Stomach (tissue), 9 donors: ENCODE data around the gene TMEM80. TPM values are rescaled to one million over a fixed set of nuclear protein-coding genes. Genes with fewer than 3 reads are reported as not detected.
A peak's percentile ranks its signal among the peaks of the same experiment; 100 is the strongest.
"Not testable (repeated sequence)": the region's sequence is repeated elsewhere in the genome, so short reads cannot be mapped to it uniquely, and the experiment has no call there.

Experiments
- DNase-seq, 2 donors: peaks; one replicate each; pipeline versions ENCODE4 v3.0.0 to v3.0.0-alpha.2; 2013 to 2019
- H3K27ac ChIP-seq, 5 donors: fragments of 200-600 bp in 4 of 5; sonication (generic) in 4 of 5; one replicate each; pipeline ENCODE4 v1.5.1; 2013 to 2019; ENCODE audit warnings: mild to moderate bottlenecking in 1 of 5, moderate library complexity in 1 of 5
- H3K27me3 ChIP-seq, 3 donors: fragments of 200-600 bp; sonication (generic); one replicate each; pipeline ENCODE4 v1.5.1; 2017 to 2019; ENCODE audit warnings: mixed run types in 1 of 3
- H3K36me3 ChIP-seq, 4 donors: fragments of 200-600 bp; sonication (generic); 1 replicate in 3 of 4; 2 replicates in 1 of 4; pipeline ENCODE4 v1.5.1; 2016 to 2019
- H3K4me1 ChIP-seq, 4 donors: fragments of 200-600 bp; sonication (generic); one replicate each; pipeline ENCODE4 v1.5.1; 2016 to 2019
- H3K4me3 ChIP-seq, 4 donors: fragments of 200-600 bp; sonication (generic) in 3 of 4; one replicate each; pipeline ENCODE4 v1.5.1; 2016 to 2019; ENCODE audit warnings: mild to moderate bottlenecking in 1 of 4
- H3K9me3 ChIP-seq, 4 donors: fragments of 200-600 bp; sonication (generic); one replicate each; pipeline ENCODE4 v1.5.1; 2016 to 2019
- CTCF ChIP-seq, 7 experiments: fragments of 450-650 bp in 4 of 7; fragments of 200-600 bp in 3 of 7; sonication (generic) in 3 of 7; IDR thresholded peaks; one replicate each; pipeline ENCODE4 v1.5.1; 2016 to 2019; ENCODE audit warnings: antibody characterized with exemption in 7 of 7, control low read depth in 2 of 7, mild to moderate bottlenecking in 1 of 7
- EP300 ChIP-seq: sonication (generic); formaldehyde crosslinking; IDR thresholded peaks from one replicate; pipeline ENCODE4 v1.6.1; 2017; ENCODE audit warnings: antibody characterized with exemption
- POLR2A ChIP-seq, 4 donors: fragments of 450-650 bp; IDR thresholded peaks; one replicate each; pipeline ENCODE4 v1.6.1; 2016; ENCODE audit warnings: antibody characterized with exemption in 4 of 4, control low read depth in 2 of 4, mild to moderate bottlenecking in 1 of 4, moderate library complexity in 1 of 4
- POLR2AphosphoS5 ChIP-seq, 3 donors: sonication (generic); formaldehyde crosslinking; IDR thresholded peaks; one replicate each; pipeline ENCODE4 v1.6.1; 2016; ENCODE audit warnings: antibody characterized with exemption in 3 of 3
- WGBS, 5 donors: extraction: QIAGEN DNeasy Blood & Tissue Kit in 3 of 5; methylation state at CpG; one replicate each; pipeline versions ENCODE4 v1.1.5 to v1.1.7; 2013 to 2018; 5-methylcytosine and 5-hydroxymethylcytosine counted together
- intact Hi-C: fragments of 100-400 bp; cut with DNase I; formaldehyde crosslinking; loops from one replicate; pipeline ENCODE4 v1.15.1; 2023; ENCODE audit warnings: low total_unique reads
- polyA plus RNA-seq, 3 donors: library from polyadenylated mRNA; stranded (reverse); fragments of 200-250 nt; gene quantifications; one replicate each; pipeline ENCODE4 v1.2.3, GENCODE V29; 2013
- total RNA-seq, 5 donors: library from RNA; depleted of rRNA; stranded (reverse); fragments of >200 nt; gene quantifications; one replicate each; pipeline versions ENCODE4 v1.1.0 to v1.2.3, GENCODE V29; 2014 to 2016
- donor health status: healthy with polysubstance abuse.
- donor health status: Bipolar disorder and iron deficiency.
- donor health status: healthy.

Gene TMEM80
- total and polyA plus RNA-seq, 8 donors, result 4.9 to 46.5 (median 19.8) TPM

DNA sequence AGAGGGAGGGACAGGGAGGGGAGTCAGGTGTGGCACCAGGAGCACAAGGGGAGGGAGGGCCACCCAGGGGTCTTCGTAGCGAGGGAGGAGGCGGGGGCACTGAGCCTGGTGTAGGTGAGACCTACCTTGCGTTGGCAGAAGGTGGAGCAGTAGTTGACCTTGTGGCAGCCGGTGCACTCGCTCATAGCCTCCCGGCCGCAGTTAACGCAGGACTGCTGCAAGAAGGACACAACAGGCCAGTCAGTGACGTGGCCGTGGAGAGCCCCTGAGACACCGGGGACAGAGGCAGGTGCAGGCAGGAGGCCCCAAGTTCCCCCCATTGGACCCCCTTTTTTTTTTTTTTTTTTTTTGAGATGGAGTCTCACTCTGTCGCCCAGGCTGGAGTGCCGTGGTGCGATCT is 41.8 kb upstream of the TMEM80 start:
- Histone ChIP-seq H3K4me1 (peaks cover 5 to 14% (median 7%) of the 10 kb centered on the region in 4 donors), H3K4me3 (no peak overlapping the region), H3K27me3 (no peaks in the 10 kb centered on the region), H3K36me3 (peaks cover 10 to 74% (median 55%) of the 10 kb centered on the region in 4 donors), H3K27ac (no peak overlapping the region), H3K9me3 (no peaks in the 10 kb centered on the region)
- WGBS, 5 donors, result 89 to 94% (median 92%) methylated on average over 12 to 15 of the region's 15 CpGs
- no peak for DNase-seq
- intact Hi-C loops, result no loop called here
- TF ChIP-seq POLR2A (IDR thresholded peaks at IDR 0.05) (no peak), POLR2AphosphoS5 (IDR thresholded peaks at IDR 0.05) (no peak), CTCF (IDR thresholded peaks at IDR 0.05) (no peak), EP300 (no peak)

DNA sequence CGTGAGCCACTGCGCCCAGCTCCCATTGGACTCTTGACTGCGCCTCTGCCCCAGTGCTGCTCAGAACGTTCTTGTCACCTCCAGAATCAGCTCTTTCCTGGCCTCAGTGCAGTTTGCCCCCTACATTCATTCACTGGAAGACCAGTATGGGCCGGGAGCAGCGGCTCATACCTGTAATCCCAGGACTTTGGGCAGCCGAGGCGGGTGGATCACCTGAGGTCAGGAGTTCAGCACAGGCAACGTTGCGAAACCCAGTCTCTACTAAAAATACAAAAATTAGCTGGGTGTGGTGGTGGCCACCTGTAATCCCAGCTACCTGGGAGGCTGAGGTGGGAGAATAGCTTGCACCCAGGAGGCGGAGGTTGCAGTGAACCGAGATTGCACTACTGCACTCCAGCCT is 41.2 kb upstream of the TMEM80 start:
- not testable (repeated sequence) for DNase-seq
- H3K36me3 ChIP-seq, result peaks cover 8 to 75% (median 60%) of the 10 kb centered on the region in 4 donors

DNA sequence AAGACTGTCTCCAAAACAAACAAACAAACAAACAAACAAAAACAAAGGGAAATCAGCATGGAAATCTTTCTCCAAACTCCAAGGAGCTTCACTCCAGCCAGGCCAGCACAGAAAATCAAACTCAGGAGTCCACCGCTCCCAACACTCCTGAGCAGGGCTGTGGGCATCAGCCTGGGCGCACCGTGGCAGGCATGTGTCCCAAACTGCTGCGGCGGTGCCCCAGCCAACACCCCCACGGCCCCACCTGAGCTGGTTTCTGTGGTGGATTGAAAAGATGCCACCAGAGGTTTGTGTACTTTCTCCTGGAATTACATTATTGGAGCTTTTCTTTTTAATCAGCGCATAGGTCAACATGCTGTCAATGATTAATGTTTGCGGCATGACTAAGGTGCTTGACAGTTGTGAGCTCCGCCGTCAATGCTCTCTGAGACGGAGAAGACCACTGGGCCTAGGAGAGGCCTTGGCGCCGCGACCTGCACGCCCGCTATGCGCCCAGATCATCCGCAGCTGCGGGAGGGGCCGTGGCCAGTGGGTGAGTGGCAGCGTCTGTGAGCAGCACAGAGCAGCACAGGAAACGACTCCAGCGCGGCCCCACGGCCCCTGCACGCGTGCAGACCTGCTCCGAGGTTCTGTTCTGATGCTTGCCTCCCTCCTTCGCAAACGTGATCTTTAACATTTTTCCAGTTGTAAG is 40.4 kb upstream of the TMEM80 start:
- intact Hi-C loops, result no loop called here
- Histone ChIP-seq H3K27me3 (no peaks in the 10 kb centered on the region), H3K4me1 (peaks cover 5 to 14% (median 7%) of the 10 kb centered on the region in 4 donors), H3K27ac (no peak overlapping the region), H3K36me3 (peaks cover 6 to 80% (median 64%) of the 10 kb centered on the region in 4 donors), H3K9me3 (no peaks in the 10 kb centered on the region), H3K4me3 (no peak overlapping the region)
- DNase-seq, result peak in 1 of 2 donors; percentile 69
- TF ChIP-seq EP300, result no peak
- TF ChIP-seq POLR2A (IDR thresholded peaks at IDR 0.05), result no peak
- TF ChIP-seq POLR2AphosphoS5 (IDR thresholded peaks at IDR 0.05), result no peak
- no peak for TF ChIP-seq CTCF (IDR thresholded peaks at IDR 0.05)
- WGBS, 5 donors, result 40 to 63% (median 54%) methylated on average over 16 to 30 of the region's 30 CpGs

More for the DNA sequence above, 41.2 kb upstream of the TMEM80 start:
- 84 to 94% (median 92%) methylated on average over 12 of the region's 12 CpGs for WGBS, 5 donors
- H3K27ac ChIP-seq, intact Hi-C loops, H3K4me3 ChIP-seq, H3K27me3 ChIP-seq, H3K9me3 ChIP-seq: not testable (repeated sequence)
- H3K4me1 ChIP-seq, result peaks cover 5 to 14% (median 7%) of the 10 kb centered on the region in 4 donors

DNA sequence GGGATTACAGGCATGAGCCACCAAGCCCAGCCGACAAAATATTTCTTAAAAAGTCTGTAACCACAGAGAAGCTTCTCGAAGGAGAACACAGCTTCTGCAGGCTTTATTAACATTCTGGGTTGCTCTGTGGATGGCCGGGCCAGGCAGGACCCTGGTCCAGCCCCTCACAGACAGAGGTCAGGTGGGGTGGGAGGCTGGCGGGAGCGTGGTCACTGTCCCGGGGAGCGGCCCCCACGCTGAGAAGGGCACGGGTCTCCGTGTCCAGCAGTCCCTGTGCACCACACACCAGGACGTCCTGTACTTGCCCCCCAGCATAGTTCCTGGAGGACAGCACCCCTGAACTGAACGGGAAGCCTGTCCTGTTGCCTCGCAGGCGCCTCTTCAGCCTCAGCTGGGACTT is 39.2 kb upstream of the TMEM80 start:
- intact Hi-C loops, result no loop called here
- Histone ChIP-seq H3K4me1 (peaks cover 5 to 14% (median 7%) of the 10 kb centered on the region in 4 donors), H3K36me3 (peaks cover 6 to 82% (median 62%) of the 10 kb centered on the region in 4 donors), H3K4me3 (no peak overlapping the region), H3K27ac (no peak overlapping the region), H3K27me3 (no peaks in the 10 kb centered on the region), H3K9me3 (no peaks in the 10 kb centered on the region)
- DNase-seq, result no peak
- TF ChIP-seq POLR2A (IDR thresholded peaks at IDR 0.05) (no peak), CTCF (IDR thresholded peaks at IDR 0.05) (no peak), EP300 (no peak), POLR2AphosphoS5 (IDR thresholded peaks at IDR 0.05) (no peak)
- WGBS, 5 donors, result 87 to 94% (median 92%) methylated on average over 12 to 14 of the region's 14 CpGs

GRCh38 chr11:656866-657265 is 38.8 kb upstream of the TMEM80 start:
- no peak overlapping the region for H3K27ac ChIP-seq
- peaks cover 5 to 14% (median 7%) of the 10 kb centered on the region in 4 donors for H3K4me1 ChIP-seq
- 80 to 86% (median 84%) methylated on average over 5 to 7 of the region's 7 CpGs for WGBS, 5 donors

More at GRCh38 chr11:656866-657265, 38.8 kb upstream of the TMEM80 start:
- Histone ChIP-seq H3K4me3 (no peak overlapping the region), H3K9me3 (no peaks in the 10 kb centered on the region), H3K36me3 (peaks cover 6 to 83% (median 63%) of the 10 kb centered on the region in 4 donors), H3K27me3 (no peaks in the 10 kb centered on the region)
- no peak for DNase-seq
- intact Hi-C loops, result no loop called here
- TF ChIP-seq POLR2A (IDR thresholded peaks at IDR 0.05) (no peak), EP300 (no peak), CTCF (IDR thresholded peaks at IDR 0.05) (no peak), POLR2AphosphoS5 (IDR thresholded peaks at IDR 0.05) (no peak)
